K562 (cell line): Measurements from ENCODE around the gene PPP1R14B. TPM values are rescaled to one million over a fixed set of nuclear protein-coding genes. Genes with fewer than 3 reads are reported as not detected.
A peak's percentile ranks its signal among the peaks of the same experiment; 100 is the strongest.

Experiments
- ADNP ChIP-seq: fragments of 200-800 bp; sonication (Bioruptor generic); IDR thresholded peaks from 2 replicates; pipeline ENCODE4 v1.6.1; 2016; ENCODE audit warnings: missing genetic modification characterization, missing compliant biosample characterization
- ARHGAP35 ChIP-seq: fragments of 450-650 bp; IDR thresholded peaks from 2 replicates; pipeline ENCODE4 v1.6.1; 2018; ENCODE audit not compliant: partially characterized antibody
- ATF7 ChIP-seq: fragments of 450-650 bp; IDR thresholded peaks from 2 replicates; pipeline ENCODE4 v1.7.1; 2014; ENCODE audit warnings: mild to moderate bottlenecking, moderate library complexity
- C11orf30 ChIP-seq: fragments of 450-650 bp; IDR thresholded peaks from 2 replicates; pipeline ENCODE4 v1.6.1; 2016; ENCODE audit warnings: low read depth, mild to moderate bottlenecking
- CAMTA2 ChIP-seq: fragments of 250-450 bp; sonication (Bioruptor Pico); conservative IDR thresholded peaks from 2 replicates; pipeline ENCODE4 v1.5.1; 2022
- CTBP1 ChIP-seq: fragments of 450-650 bp; IDR thresholded peaks from 2 replicates; pipeline ENCODE4 v1.6.1; 2016; ENCODE audit warnings: borderline replicate concordance
- GABPA ChIP-seq: fragments of 200-800 bp; sonication (Bioruptor generic); conservative IDR thresholded peaks from 2 replicates; pipeline ENCODE4 v1.6.1; 2016; ENCODE audit warnings: low read depth, missing genetic modification characterization, missing compliant biosample characterization
- NFATC3 ChIP-seq: fragments of 450-650 bp; IDR thresholded peaks from 2 replicates; pipeline ENCODE4 v1.6.1; 2017; ENCODE audit warnings: mild to moderate bottlenecking
- PCBP1 ChIP-seq: fragments of 200-400 bp; formaldehyde crosslinking; IDR thresholded peaks from 2 replicates; pipeline ENCODE4 v1.6.1; 2018; ENCODE audit warnings: mild to moderate bottlenecking, low read depth, low read length; ENCODE audit not compliant: poor library complexity, severe bottlenecking
- PHF21A ChIP-seq: fragments of 450-650 bp; IDR thresholded peaks from 2 replicates; pipeline ENCODE4 v1.6.1; 2017; ENCODE audit warnings: low read depth, borderline replicate concordance
- RCOR1 ChIP-seq, 2 experiments: IDR thresholded peaks; 2 replicates each; pipeline ENCODE4 v1.6.1; 2012; ENCODE audit warnings: low read depth in 2 of 2, low read length in 2 of 2, borderline replicate concordance in 1 of 2, improper control_type of control experiment in 1 of 2
- TAF9B ChIP-seq: fragments of 450-650 bp; IDR thresholded peaks from 2 replicates; pipeline ENCODE4 v1.6.1; 2018; ENCODE audit warnings: mild to moderate bottlenecking; ENCODE audit not compliant: partially characterized antibody
- TCF7L2 ChIP-seq: fragments of 150-350 bp; IDR thresholded peaks from 2 replicates; pipeline ENCODE4 v1.6.1; 2016; ENCODE audit warnings: low read depth, mild to moderate bottlenecking, low read length, moderate library complexity
- TSC22D4 ChIP-seq: fragments of 450-650 bp; IDR thresholded peaks from 2 replicates; pipeline ENCODE4 v1.6.1; 2016; ENCODE audit warnings: missing genetic modification characterization, missing biosample characterization, control low read depth
- ZNF444 ChIP-seq: fragments of 250-450 bp; sonication (Bioruptor Pico); IDR thresholded peaks from 2 replicates; pipeline ENCODE4 v1.4.0; 2020; ENCODE audit warnings: mild to moderate bottlenecking, moderate library complexity
- ZNF76 ChIP-seq: fragments of 250-450 bp; sonication (Bioruptor Pico); IDR thresholded peaks from 2 replicates; pipeline ENCODE4 v1.4.0; 2020; ENCODE audit warnings: mild to moderate bottlenecking, moderate library complexity, borderline replicate concordance
- polyA plus RNA-seq, 8 experiments: library from polyadenylated mRNA; depleted of rRNA in 4 of 8; stranded (reverse) in 5 of 8; unstranded in 3 of 8; fragments of >200 nt; fragmentation: Nextera tagmentation in 2 of 8; fragmentation: Illumina TruSeq in 1 of 8; extraction: Ambion mirVana in 2 of 8; extraction: Trizol in 1 of 8; gene quantifications; 2 replicates each; pipeline versions ENCODE4 v1.2.1 to v1.2.3, GENCODE V29; 2011 to 2014; ENCODE audit warnings: inconsistent platforms in 1 of 8, missing spikeins in 1 of 8
- total RNA-seq, 7 experiments: library from RNA; depleted of rRNA in 6 of 7; stranded (reverse); fragments of >200 nt in 6 of 7; fragmentation: Illumina TruSeq in 2 of 7; extraction: Trizol in 2 of 7; gene quantifications; 2 replicates each; pipeline versions ENCODE4 v1.2.1 to v1.2.3, GENCODE V29; 2011 to 2021; ENCODE audit warnings: low replicate concordance in 1 of 7
- TF ChIP-seq, protein P1 (sequence below): fragments of 250-450 bp; sonication (Bioruptor Pico); IDR thresholded peaks from 2 replicates; pipeline ENCODE4 v1.4.0; 2020
- TF ChIP-seq, protein P2 (sequence below): fragments of 150-350 bp; conservative IDR thresholded peaks from 2 replicates; pipeline ENCODE4 v1.6.1; 2014; ENCODE audit warnings: low read length
- TF ChIP-seq, protein P3 (sequence below): fragments of 250-450 bp; sonication (Bioruptor Pico); IDR thresholded peaks from 2 replicates; pipeline ENCODE4 v1.8.0; 2022; ENCODE audit warnings: inconsistent platforms, mild to moderate bottlenecking, moderate library complexity, borderline replicate concordance
- TF ChIP-seq, protein P4 (sequence below): fragments of 150-350 bp; IDR thresholded peaks from 2 replicates; pipeline ENCODE4 v1.6.1; 2014; ENCODE audit warnings: low read depth, mild to moderate bottlenecking, low read length, borderline replicate concordance

PPP1R14B gene
- total and polyA plus RNA-seq, 9 of the 15 experiments (the other 6 are each of a cell fraction or from before 2014, with no cell fraction given) = 7.7 to 566 (median 212) TPM

DNA sequence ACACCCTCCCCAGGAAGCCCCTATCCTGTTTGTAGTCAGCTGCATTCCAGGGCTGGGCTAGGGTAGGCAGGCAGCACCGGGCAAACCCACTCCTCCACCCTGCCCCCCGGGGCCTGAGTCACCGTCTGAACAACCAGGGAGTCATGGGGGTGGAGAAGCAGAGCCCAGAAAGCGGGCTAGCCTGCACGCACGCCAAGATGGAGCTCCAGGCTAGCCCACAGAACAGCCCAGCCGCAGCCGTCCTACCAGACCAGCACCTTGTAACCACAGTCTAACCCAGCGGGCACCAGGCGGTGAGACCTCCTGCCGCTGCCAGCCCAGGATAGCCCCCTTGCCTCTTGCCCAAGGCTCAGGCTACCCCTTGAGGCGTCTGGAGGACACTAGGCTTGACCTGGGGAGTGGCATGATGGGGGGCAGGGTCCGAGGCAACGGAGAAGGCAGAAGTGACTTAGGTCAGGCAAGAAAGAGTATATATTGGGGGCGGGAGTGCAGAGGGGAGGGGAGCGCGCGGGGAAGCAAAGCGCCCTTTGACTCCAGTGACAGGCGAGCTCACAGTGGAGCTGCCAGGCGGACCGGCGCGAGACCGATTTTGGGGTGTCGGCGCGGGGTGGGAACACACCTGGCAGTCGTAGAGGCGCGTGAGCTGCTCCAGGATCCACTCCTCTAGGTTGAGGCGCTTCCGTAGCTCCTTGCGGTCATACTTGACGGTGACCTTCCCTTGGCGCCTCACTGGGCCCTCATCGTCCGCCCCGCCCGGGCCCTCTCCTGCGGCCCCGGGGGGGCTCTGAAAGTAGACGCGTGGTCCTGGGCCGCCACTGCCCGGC is 734 bp downstream of the PPP1R14B start (continued):
- TF ChIP-seq TCF7L2 (no peak), TSC22D4 (tag) (no peak), TAF9B (no peak), GABPA (tag) (no peak), C11orf30 (no peak), CTBP1 (peak; percentile 21; the same call in 1 of the 2 replicates), ZNF444 (CRISPR knock-in tag) (no peak), PHF21A (no peak), ATF7 (peak; percentile 22; the same call in 1 of the 2 replicates), ARHGAP35 (no peak), ADNP (no peak), CAMTA2 (CRISPR knock-in tag) (no peak), RCOR1 (IDR thresholded peaks at IDR 0.05; ENCODE audit: borderline replicate concordance in 1 of 2, low read depth in 2 of 2, low read length in 2 of 2) (peak in 1 of 2 experiments; percentile 80; a peak in 2 of 4 replicates), ZNF76 (CRISPR knock-in tag) (0 out of 2 replicates have a peak, but pooled peaks have one; percentile 29), PCBP1 (no peak), NFATC3 (no peak)
- TF ChIP-seq, protein P1, sequence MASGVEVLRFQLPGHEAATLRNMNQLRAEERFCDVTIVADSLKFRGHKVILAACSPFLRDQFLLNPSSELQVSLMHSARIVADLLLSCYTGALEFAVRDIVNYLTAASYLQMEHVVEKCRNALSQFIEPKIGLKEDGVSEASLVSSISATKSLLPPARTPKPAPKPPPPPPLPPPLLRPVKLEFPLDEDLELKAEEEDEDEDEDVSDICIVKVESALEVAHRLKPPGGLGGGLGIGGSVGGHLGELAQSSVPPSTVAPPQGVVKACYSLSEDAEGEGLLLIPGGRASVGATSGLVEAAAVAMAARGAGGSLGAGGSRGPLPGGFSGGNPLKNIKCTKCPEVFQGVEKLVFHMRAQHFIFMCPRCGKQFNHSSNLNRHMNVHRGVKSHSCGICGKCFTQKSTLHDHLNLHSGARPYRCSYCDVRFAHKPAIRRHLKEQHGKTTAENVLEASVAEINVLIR = no peak
- TF ChIP-seq, protein P2, sequence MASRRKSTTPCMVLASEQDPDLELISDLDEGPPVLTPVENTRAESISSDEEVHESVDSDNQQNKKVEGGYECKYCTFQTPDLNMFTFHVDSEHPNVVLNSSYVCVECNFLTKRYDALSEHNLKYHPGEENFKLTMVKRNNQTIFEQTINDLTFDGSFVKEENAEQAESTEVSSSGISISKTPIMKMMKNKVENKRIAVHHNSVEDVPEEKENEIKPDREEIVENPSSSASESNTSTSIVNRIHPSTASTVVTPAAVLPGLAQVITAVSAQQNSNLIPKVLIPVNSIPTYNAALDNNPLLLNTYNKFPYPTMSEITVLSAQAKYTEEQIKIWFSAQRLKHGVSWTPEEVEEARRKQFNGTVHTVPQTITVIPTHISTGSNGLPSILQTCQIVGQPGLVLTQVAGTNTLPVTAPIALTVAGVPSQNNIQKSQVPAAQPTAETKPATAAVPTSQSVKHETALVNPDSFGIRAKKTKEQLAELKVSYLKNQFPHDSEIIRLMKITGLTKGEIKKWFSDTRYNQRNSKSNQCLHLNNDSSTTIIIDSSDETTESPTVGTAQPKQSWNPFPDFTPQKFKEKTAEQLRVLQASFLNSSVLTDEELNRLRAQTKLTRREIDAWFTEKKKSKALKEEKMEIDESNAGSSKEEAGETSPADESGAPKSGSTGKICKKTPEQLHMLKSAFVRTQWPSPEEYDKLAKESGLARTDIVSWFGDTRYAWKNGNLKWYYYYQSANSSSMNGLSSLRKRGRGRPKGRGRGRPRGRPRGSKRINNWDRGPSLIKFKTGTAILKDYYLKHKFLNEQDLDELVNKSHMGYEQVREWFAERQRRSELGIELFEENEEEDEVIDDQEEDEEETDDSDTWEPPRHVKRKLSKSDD = no peak
- TF ChIP-seq, protein P3, sequence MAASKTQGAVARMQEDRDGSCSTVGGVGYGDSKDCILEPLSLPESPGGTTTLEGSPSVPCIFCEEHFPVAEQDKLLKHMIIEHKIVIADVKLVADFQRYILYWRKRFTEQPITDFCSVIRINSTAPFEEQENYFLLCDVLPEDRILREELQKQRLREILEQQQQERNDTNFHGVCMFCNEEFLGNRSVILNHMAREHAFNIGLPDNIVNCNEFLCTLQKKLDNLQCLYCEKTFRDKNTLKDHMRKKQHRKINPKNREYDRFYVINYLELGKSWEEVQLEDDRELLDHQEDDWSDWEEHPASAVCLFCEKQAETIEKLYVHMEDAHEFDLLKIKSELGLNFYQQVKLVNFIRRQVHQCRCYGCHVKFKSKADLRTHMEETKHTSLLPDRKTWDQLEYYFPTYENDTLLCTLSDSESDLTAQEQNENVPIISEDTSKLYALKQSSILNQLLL = no peak
- TF ChIP-seq, protein P4, sequence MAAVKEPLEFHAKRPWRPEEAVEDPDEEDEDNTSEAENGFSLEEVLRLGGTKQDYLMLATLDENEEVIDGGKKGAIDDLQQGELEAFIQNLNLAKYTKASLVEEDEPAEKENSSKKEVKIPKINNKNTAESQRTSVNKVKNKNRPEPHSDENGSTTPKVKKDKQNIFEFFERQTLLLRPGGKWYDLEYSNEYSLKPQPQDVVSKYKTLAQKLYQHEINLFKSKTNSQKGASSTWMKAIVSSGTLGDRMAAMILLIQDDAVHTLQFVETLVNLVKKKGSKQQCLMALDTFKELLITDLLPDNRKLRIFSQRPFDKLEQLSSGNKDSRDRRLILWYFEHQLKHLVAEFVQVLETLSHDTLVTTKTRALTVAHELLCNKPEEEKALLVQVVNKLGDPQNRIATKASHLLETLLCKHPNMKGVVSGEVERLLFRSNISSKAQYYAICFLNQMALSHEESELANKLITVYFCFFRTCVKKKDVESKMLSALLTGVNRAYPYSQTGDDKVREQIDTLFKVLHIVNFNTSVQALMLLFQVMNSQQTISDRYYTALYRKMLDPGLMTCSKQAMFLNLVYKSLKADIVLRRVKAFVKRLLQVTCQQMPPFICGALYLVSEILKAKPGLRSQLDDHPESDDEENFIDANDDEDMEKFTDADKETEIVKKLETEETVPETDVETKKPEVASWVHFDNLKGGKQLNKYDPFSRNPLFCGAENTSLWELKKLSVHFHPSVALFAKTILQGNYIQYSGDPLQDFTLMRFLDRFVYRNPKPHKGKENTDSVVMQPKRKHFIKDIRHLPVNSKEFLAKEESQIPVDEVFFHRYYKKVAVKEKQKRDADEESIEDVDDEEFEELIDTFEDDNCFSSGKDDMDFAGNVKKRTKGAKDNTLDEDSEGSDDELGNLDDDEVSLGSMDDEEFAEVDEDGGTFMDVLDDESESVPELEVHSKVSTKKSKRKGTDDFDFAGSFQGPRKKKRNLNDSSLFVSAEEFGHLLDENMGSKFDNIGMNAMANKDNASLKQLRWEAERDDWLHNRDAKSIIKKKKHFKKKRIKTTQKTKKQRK = no peak
